Panc1 (cell line): ENCODE measurements around the gene SHOX.

Source experiments
- CTCF ChIP-seq: fragments of 450-650 bp; IDR thresholded peaks from 2 replicates; pipeline ENCODE4 v1.5.1; 2017; ENCODE audit warnings: mild to moderate bottlenecking
- REST ChIP-seq, 2 experiments: IDR thresholded peaks; 2 replicates each; pipeline ENCODE4 v1.6.1; 2011 to 2012; ENCODE audit warnings: low read depth in 2 of 2, control low read depth in 1 of 2, low read length in 1 of 2, mild to moderate bottlenecking in 1 of 2, moderate library complexity in 1 of 2; ENCODE audit not compliant: insufficient read depth in 1 of 2

- TF ChIP-seq CTCF (no peak), REST (IDR thresholded peaks at IDR 0.05; ENCODE audit: insufficient read depth in 1 of 2, low read depth in 2 of 2, low read length in 1 of 2) (no peak)
Measured at GRCh38 chrX:630007-630611, 482 bp upstream of the SHOX start.
